Spleen (tissue), 11 donors: Measurements from ENCODE around the gene PRDX3. TPM values are rescaled to one million over a fixed set of nuclear protein-coding genes. Genes with fewer than 3 reads are reported as not detected.

Experiments used
- DNase-seq: peaks from one replicate; pipeline ENCODE4 v3.0.0-alpha.2; 2020
- H3K27ac ChIP-seq, 8 donors: fragments of 200-600 bp; sonication (generic) in 7 of 8; 1 replicate in 4 of 8; 2 replicates in 4 of 8; pipeline versions ENCODE4 v1.5.0 to v1.8.0; 2016 to 2021; ENCODE audit warnings: inconsistent platforms in 4 of 8, mild to moderate bottlenecking in 4 of 8, moderate library complexity in 1 of 8
- H3K27me3 ChIP-seq, 7 donors: fragments of 200-600 bp; sonication (generic) in 6 of 7; replicated peaks in 1 of 7; 1 replicate in 4 of 7; 2 replicates in 3 of 7; pipeline versions ENCODE4 v1.5.0 to v1.8.0; 2016 to 2021; ENCODE audit warnings: inconsistent platforms in 3 of 7, mild to moderate bottlenecking in 1 of 7
- H3K36me3 ChIP-seq, 6 donors: fragments of 200-600 bp; sonication (generic) in 5 of 6; 1 replicate in 4 of 6; 2 replicates in 2 of 6; pipeline versions ENCODE4 v1.5.0 to v1.8.0; 2016 to 2021; ENCODE audit warnings: inconsistent platforms in 2 of 6
- H3K4me1 ChIP-seq, 6 donors: fragments of 200-600 bp; sonication (generic) in 5 of 6; 1 replicate in 3 of 6; 2 replicates in 3 of 6; pipeline versions ENCODE4 v1.5.0 to v1.8.0; 2016 to 2021; ENCODE audit warnings: inconsistent platforms in 3 of 6
- H3K4me3 ChIP-seq, 8 donors: fragments of 200-600 bp; sonication (generic) in 7 of 8; 1 replicate in 4 of 8; 2 replicates in 4 of 8; pipeline versions ENCODE4 v1.5.0 to v1.8.0; 2016 to 2021; ENCODE audit warnings: inconsistent platforms in 4 of 8, mild to moderate bottlenecking in 4 of 8, moderate library complexity in 2 of 8
- H3K9me3 ChIP-seq, 8 donors: fragments of 200-600 bp; sonication (generic) in 7 of 8; 1 replicate in 4 of 8; 2 replicates in 4 of 8; pipeline versions ENCODE4 v1.5.0 to v1.8.0; 2016 to 2021; ENCODE audit warnings: inconsistent platforms in 4 of 8
- POLR2A ChIP-seq, 3 donors: fragments of 450-650 bp; IDR thresholded peaks; one replicate each; pipeline ENCODE4 v1.5.1; 2017; ENCODE audit warnings: antibody characterized with exemption in 3 of 3, mild to moderate bottlenecking in 1 of 3
- POLR2AphosphoS5 ChIP-seq, 3 donors: sonication (generic); formaldehyde crosslinking; IDR thresholded peaks; one replicate each; pipeline ENCODE4 v1.5.1; 2017; ENCODE audit warnings: antibody characterized with exemption in 3 of 3
- WGBS, 5 donors: extraction: QIAGEN DNeasy Blood & Tissue Kit in 3 of 5; methylation state at CpG; one replicate each; pipeline versions ENCODE4 v1.1.5 to v1.1.7; 2013 to 2018; 5-methylcytosine and 5-hydroxymethylcytosine counted together
- intact Hi-C: fragments of 100-400 bp; cut with DNase I; formaldehyde crosslinking; loops from one replicate; pipeline ENCODE4 v1.15.0; 2023; ENCODE audit warnings: low total_unique reads
- polyA plus RNA-seq, 3 donors: library from polyadenylated mRNA; stranded (reverse); fragments of 200-250 nt; gene quantifications; one replicate each; pipeline ENCODE4 v1.2.1, GENCODE V29; 2013
- total RNA-seq, 7 donors: library from RNA; depleted of rRNA in 3 of 7; stranded (reverse); fragments of >200 nt in 3 of 7; fragmentation: NEBNext Ultra II Directional in 4 of 7; extraction: Animal tissue kit (Norgen Biotek cat#: 25700) in 4 of 7; gene quantifications; one replicate each; pipeline versions ENCODE4 v1.1.0 to v1.2.1, GENCODE V29; 2016 to 2021
- TF ChIP-seq, protein P1 (sequence below), 11 experiments: fragments of 200-600 bp in 7 of 11; fragments of 450-650 bp in 4 of 11; sonication (generic) in 4 of 11; IDR thresholded peaks in 8 of 11; conservative IDR thresholded peaks in 3 of 11; 1 replicate in 7 of 11; 2 replicates in 4 of 11; pipeline versions ENCODE4 v1.4.0 to v1.8.0; 2016 to 2021; ENCODE audit warnings: antibody characterized with exemption in 11 of 11, inconsistent platforms in 4 of 11, mild to moderate bottlenecking in 1 of 11
- donor health status: healthy with polysubstance abuse.
- donor health status: DM: no; HTN: no; CAD: no; lungs with moderate emphysema.
- donor health status: DM: no; HTN: no; CAD: no.
- donor health status: Bipolar disorder and iron deficiency.
- donor health status: healthy.
- donor health status: DM: no; HTN: no; CAD: no.
- donor health status: DM: yes; HTN: yes; CAD: no.

The PRDX3 gene
- total and polyA plus RNA-seq, 10 donors = 61.9 to 138 (median 96.5) TPM

DNA sequence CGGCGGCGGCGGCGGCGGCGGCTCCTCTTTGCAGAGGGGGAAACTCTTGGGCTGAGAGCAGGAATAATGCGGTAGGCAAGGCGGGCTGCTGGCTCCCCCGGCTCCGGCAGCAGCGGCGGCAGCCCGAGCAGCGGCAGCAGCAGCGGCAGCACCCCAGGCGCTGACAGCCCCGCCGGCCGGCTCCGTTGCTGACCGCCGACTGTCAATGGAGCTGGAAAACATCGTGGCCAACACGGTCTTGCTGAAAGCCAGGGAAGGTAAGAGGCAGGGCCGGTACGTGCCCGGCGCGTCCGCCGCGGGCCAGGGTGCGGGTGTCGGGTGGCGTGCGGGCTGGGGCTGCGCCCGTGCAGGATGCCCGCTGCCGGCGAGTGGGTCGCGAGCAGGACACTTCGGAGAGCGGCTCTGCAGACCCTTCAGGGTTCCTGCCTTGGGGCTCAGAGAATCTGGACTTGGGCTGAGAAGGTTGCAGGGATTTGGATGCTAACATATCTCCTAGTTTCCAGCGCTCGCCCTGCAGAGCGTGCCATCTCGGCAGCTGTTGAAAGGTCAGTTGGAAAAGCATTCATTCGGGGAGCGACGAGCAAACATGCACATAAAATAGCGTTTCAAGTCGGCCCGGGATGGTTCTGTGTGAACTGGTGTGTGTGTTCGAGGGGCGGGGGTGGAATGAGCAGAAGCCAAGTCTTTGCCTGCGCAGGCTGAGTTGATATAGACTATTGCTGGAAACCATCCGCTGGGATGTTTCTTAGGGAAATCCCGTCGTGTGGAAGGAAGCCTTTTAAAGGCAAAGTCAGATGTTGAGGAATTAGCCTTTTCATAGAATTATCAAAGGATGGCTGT is 29.3 kb upstream of the PRDX3 start:
- 0 to 1% (median 0%) methylated on average over 34 to 62 of the region's 62 CpGs for WGBS, 5 donors
- no peaks in the 10 kb centered on the region for H3K27me3 ChIP-seq
- DNase-seq = peak; percentile 93
- peak overlapping the region; percentile 59 to 96 (median 86) for H3K4me3 ChIP-seq
- H3K9me3 ChIP-seq = no peaks in the 10 kb centered on the region
- intact Hi-C loops = loop anchor here (5.0 kb wide), 2 partner anchors 99 to 209 kb away; no protein-coding TSS in a partner anchor
- TF ChIP-seq, protein P1, sequence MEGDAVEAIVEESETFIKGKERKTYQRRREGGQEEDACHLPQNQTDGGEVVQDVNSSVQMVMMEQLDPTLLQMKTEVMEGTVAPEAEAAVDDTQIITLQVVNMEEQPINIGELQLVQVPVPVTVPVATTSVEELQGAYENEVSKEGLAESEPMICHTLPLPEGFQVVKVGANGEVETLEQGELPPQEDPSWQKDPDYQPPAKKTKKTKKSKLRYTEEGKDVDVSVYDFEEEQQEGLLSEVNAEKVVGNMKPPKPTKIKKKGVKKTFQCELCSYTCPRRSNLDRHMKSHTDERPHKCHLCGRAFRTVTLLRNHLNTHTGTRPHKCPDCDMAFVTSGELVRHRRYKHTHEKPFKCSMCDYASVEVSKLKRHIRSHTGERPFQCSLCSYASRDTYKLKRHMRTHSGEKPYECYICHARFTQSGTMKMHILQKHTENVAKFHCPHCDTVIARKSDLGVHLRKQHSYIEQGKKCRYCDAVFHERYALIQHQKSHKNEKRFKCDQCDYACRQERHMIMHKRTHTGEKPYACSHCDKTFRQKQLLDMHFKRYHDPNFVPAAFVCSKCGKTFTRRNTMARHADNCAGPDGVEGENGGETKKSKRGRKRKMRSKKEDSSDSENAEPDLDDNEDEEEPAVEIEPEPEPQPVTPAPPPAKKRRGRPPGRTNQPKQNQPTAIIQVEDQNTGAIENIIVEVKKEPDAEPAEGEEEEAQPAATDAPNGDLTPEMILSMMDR (IDR thresholded peaks at IDR 0.05 in 8 of 11, conservative IDR thresholded peaks at IDR 0.05 in 3 of 11) = no peak
- peaks cover 0 to 6% (median 0%) of the 10 kb centered on the region in 6 donors for H3K36me3 ChIP-seq
- H3K27ac ChIP-seq = peak overlapping the region; percentile 69 to 99 (median 97)
- H3K4me1 ChIP-seq = peaks cover 23 to 73% (median 59%) of the 10 kb centered on the region in 6 donors

DNA sequence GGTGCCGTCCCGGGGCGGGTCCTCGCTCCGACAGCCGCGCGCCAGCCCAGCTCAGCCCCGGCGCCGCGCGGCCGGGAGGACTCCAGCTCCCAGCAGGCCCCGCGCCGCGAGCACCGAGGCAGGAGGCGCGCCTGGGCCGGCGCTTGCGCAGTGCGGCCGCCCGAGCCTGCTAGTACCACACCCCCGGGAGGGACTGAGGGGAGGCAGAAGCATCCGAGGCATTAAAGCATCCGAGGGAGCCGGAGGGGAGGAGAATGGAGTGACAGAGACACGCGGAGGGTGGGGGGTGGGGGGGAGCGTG is 28.7 kb upstream of the PRDX3 start, which contains the start of gene GRK5:
Gene GRK5, plus strand, starts transcription at position 206 of the 301 bp plus-strand sequence. CDS start 347 bp downstream, outside the sequence.
- WGBS, 5 donors = 0 to 1% (median 0%) methylated on average over 7 to 34 of the region's 34 CpGs
- DNase-seq = peak; percentile 99
- intact Hi-C loops = loop anchor here (5.0 kb wide), 2 partner anchors 100 to 210 kb away; no protein-coding TSS in a partner anchor

DNA sequence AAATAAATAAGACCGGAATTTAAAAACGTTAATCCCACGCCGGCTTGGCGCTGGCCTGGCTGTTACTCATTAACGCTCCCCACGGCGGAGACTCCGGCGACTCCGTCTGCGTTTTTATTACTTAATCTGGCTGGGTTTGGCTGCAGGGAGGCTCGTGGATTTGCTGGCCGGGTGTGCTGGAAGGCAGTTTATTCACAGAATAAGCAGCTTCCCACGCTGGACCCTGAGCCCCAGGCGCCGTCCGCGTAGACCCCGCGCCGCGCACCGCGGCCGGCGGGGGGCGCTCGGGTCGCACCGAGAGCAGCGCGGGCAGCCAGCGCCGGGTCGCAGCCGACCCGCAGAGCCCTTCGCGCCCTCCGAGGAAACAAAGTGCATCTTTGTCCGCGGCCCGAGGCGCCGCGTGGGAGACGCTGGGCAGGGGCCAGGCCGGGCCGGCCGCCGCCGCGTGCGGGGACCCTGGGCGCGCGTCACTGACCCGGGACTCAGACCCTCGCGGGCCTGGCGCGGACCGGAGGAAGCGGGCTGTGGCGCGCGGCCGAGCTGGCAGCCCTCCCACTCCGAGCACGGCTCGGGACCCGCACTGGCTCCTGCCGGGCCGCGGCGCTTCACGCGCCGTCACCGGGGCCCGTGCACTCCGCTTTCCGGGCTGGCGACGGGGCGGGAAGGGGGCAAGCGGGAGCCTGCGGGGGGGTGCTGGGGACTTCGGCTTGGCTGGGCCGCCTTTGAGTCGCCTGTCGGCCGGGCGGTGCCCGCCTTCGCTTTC is 28.2 kb upstream of the PRDX3 start:
- TF ChIP-seq, protein P1 (IDR thresholded peaks at IDR 0.05 in 8 of 11, conservative IDR thresholded peaks at IDR 0.05 in 3 of 11) = peak in 10 of 11 experiments; percentile 27 to 93 (median 84)
- TF ChIP-seq POLR2AphosphoS5 (IDR thresholded peaks at IDR 0.05) (peak in 1 of 3 donors; percentile 3), POLR2A (IDR thresholded peaks at IDR 0.05) (peak in 1 of 3 donors; percentile 18)
- peaks cover 14 to 67% (median 48%) of the 10 kb centered on the region in 6 donors for H3K4me1 ChIP-seq
- intact Hi-C loops = loop anchor here (5.0 kb wide), 2 partner anchors 101 to 211 kb away; no protein-coding TSS in a partner anchor
- H3K27me3 ChIP-seq = no peaks in the 10 kb centered on the region
- DNase-seq = peak; percentile 94
- 0 to 1% (median 0%) methylated on average over 44 to 97 of the region's 97 CpGs for WGBS, 5 donors
- peak overlapping the region; percentile 91 to 99 (median 97) for H3K27ac ChIP-seq
- H3K9me3 ChIP-seq = no peaks in the 10 kb centered on the region
- peak overlapping the region; percentile 43 to 96 (median 86) for H3K4me3 ChIP-seq
- no peaks in the 10 kb centered on the region for H3K36me3 ChIP-seq

More for the DNA sequence above, 28.7 kb upstream of the PRDX3 start, which contains the start of gene GRK5:
- TF ChIP-seq POLR2AphosphoS5 (IDR thresholded peaks at IDR 0.05) (peak; percentile 89 to 95 (median 95)), POLR2A (IDR thresholded peaks at IDR 0.05) (peak in 2 of 3 donors; percentile 46 to 66)
- TF ChIP-seq, protein P1 (IDR thresholded peaks at IDR 0.05 in 8 of 11, conservative IDR thresholded peaks at IDR 0.05 in 3 of 11) = no peak
- Histone ChIP-seq H3K27me3 (no peaks in the 10 kb centered on the region), H3K4me3 (peak within 1 kb of the TSS; percentile 59 to 96 (median 86)), H3K36me3 (no peaks in the 10 kb centered on the region), H3K9me3 (no peaks in the 10 kb centered on the region), H3K4me1 (peaks cover 17 to 72% (median 53%) of the 10 kb centered on the region in 6 donors), H3K27ac (peak within 1 kb of the TSS; percentile 91 to 99 (median 97))
